GM21825 (cell line): Measurements from ENCODE around the gene NSMCE3.

Experiments used
- ATAC-seq: cut with Tn5 transposase; IDR thresholded peaks from one replicate; pipeline ENCODE4 v1.9.1; 2021; ENCODE audit warnings: mild to moderate bottlenecking, moderate library complexity; ENCODE audit not compliant: unreplicated experiment

NSMCE3 gene

GRCh38 chr15:29222129-29222853, 47.3 kb downstream of the NSMCE3 start:
- ATAC-seq: no peak

- ATAC-seq: no peak
Measured at GRCh38 chr15:29220852-29221251, 48.8 kb downstream of the NSMCE3 start.

GRCh38 chr15:29216955-29217354, 52.7 kb downstream of the NSMCE3 start:
- no peak for ATAC-seq
